WTC11 (cell line): ENCODE results near the gene ZFYVE28. TPM values are rescaled to one million over a fixed set of nuclear protein-coding genes. Genes with fewer than 3 reads are reported as not detected.

Experiments used
- ATAC-seq: fragments of 200-7000 bp; cut with Tn5 transposase; 2 replicates; pipeline ENCODE4 v1.10.0; 2021; ENCODE audit warnings: mild to moderate bottlenecking, moderate library complexity
- CTCF ChIA-PET: fragments of 300-600 bp; sonication (Branson Sonifier 250); formaldehyde crosslinking; loops from one replicate; lab custom pipeline; 2021; ENCODE audit warnings: antibody characterized with exemption; lab: Charles Lee
- POLR2A ChIA-PET: fragments of 350-600 bp; sonication (Branson Sonifier 250); formaldehyde crosslinking; loops from one replicate; lab custom pipeline; 2021; ENCODE audit warnings: antibody characterized with exemption; lab: Charles Lee
- DNase-seq: peaks from one replicate; pipeline ENCODE4 v3.0.0; 2021; ENCODE audit warnings: low spot score
- H3K27ac Mint-ChIP-seq: 2 replicates; pipeline ENCODE4 v1.8.0; 2021; ENCODE audit warnings: mixed read lengths
- H3K27me3 Mint-ChIP-seq: 2 replicates; pipeline ENCODE4 v1.8.0; 2021; ENCODE audit warnings: low read depth, mild to moderate bottlenecking, moderate library complexity, mixed read lengths
- H3K36me3 Mint-ChIP-seq: 2 replicates; pipeline ENCODE4 v1.8.0; 2021; ENCODE audit warnings: mixed read lengths
- H3K4me1 Mint-ChIP-seq: 2 replicates; pipeline ENCODE4 v1.8.0; 2022; ENCODE audit warnings: mixed read lengths
- H3K4me3 Mint-ChIP-seq: 2 replicates; pipeline ENCODE4 v1.8.0; 2021; ENCODE audit warnings: mild to moderate bottlenecking, moderate library complexity, mixed read lengths
- H3K9me3 Mint-ChIP-seq: 2 replicates; pipeline ENCODE4 v1.8.0; 2021; ENCODE audit warnings: mixed read lengths
- AR ChIP-seq: fragments of 250-450 bp; sonication (Bioruptor Pico); IDR thresholded peaks from 2 replicates; pipeline ENCODE4 v1.9.0; 2021; ENCODE audit warnings: mild to moderate bottlenecking
- E2F5 ChIP-seq: sonication (generic); formaldehyde crosslinking; IDR thresholded peaks from 2 replicates; pipeline ENCODE4 v1.8.1; 2022; ENCODE audit warnings: mild to moderate bottlenecking, moderate library complexity, missing genetic modification reagents
- FOXJ3 ChIP-seq: sonication (generic); formaldehyde crosslinking; IDR thresholded peaks from 2 replicates; pipeline ENCODE4 v1.9.0; 2021; ENCODE audit warnings: missing genetic modification reagents, mild to moderate bottlenecking, borderline replicate concordance
- GABPB1 ChIP-seq: sonication (generic); formaldehyde crosslinking; IDR thresholded peaks from 2 replicates; pipeline ENCODE4 v1.8.1; 2023; ENCODE audit warnings: mild to moderate bottlenecking, missing genetic modification reagents
- GRHL2 ChIP-seq: fragments of 250-450 bp; sonication (Bioruptor Pico); IDR thresholded peaks from 2 replicates; pipeline ENCODE4 v1.8.0; 2022; ENCODE audit warnings: mild to moderate bottlenecking, moderate library complexity; ENCODE audit not compliant: insufficient replicate concordance, severe bottlenecking
- HMGA2 ChIP-seq: fragments of 250-450 bp; sonication (Bioruptor Pico); IDR thresholded peaks from 2 replicates; pipeline ENCODE4 v1.4.0; 2021; ENCODE audit warnings: mild to moderate bottlenecking, moderate library complexity
- HMGXB4 ChIP-seq: sonication (generic); formaldehyde crosslinking; IDR thresholded peaks from 2 replicates; pipeline ENCODE4 v1.8.1; 2023; ENCODE audit warnings: mild to moderate bottlenecking, moderate library complexity, missing genetic modification reagents
- JAZF1 ChIP-seq: fragments of 250-450 bp; sonication (Bioruptor Pico); IDR thresholded peaks from 2 replicates; pipeline ENCODE4 v1.9.0; 2021; ENCODE audit warnings: moderate library complexity, mild to moderate bottlenecking, inconsistent platforms
- JUN ChIP-seq: sonication (generic); formaldehyde crosslinking; IDR thresholded peaks from 2 replicates; pipeline ENCODE4 v1.8.0; 2023; ENCODE audit warnings: mild to moderate bottlenecking, missing genetic modification reagents
- MYBL2 ChIP-seq: sonication (generic); formaldehyde crosslinking; IDR thresholded peaks from 2 replicates; pipeline ENCODE4 v1.8.1; 2023; ENCODE audit warnings: mild to moderate bottlenecking, moderate library complexity, missing genetic modification reagents
- NFYB ChIP-seq: sonication (generic); formaldehyde crosslinking; conservative IDR thresholded peaks from 2 replicates; pipeline ENCODE4 v1.8.0; 2022; ENCODE audit warnings: low read depth, missing genetic modification reagents
- NR3C1 ChIP-seq: sonication (generic); formaldehyde crosslinking; conservative IDR thresholded peaks from 2 replicates; pipeline ENCODE4 v1.8.1; 2023; ENCODE audit warnings: low read depth, mild to moderate bottlenecking, missing genetic modification reagents
- RELA ChIP-seq: sonication (generic); formaldehyde crosslinking; IDR thresholded peaks from 2 replicates; pipeline ENCODE4 v1.8.1; 2022; ENCODE audit warnings: missing genetic modification reagents, mild to moderate bottlenecking, borderline replicate concordance
- RORB ChIP-seq: fragments of 250-450 bp; sonication (Bioruptor Pico); IDR thresholded peaks from 2 replicates; pipeline ENCODE4 v1.9.0; 2021; ENCODE audit warnings: mild to moderate bottlenecking
- SP1 ChIP-seq: sonication (generic); formaldehyde crosslinking; conservative IDR thresholded peaks from 2 replicates; pipeline ENCODE4 v1.8.1; 2022; ENCODE audit warnings: missing genetic modification reagents
- TCF7 ChIP-seq: sonication (generic); formaldehyde crosslinking; IDR thresholded peaks from 2 replicates; pipeline ENCODE4 v1.8.0; 2022; ENCODE audit warnings: mild to moderate bottlenecking, low read depth, missing genetic modification reagents, moderate library complexity
- USF2 ChIP-seq: sonication (generic); formaldehyde crosslinking; IDR thresholded peaks from 2 replicates; pipeline ENCODE4 v1.8.1; 2023; ENCODE audit warnings: mild to moderate bottlenecking, missing genetic modification reagents, moderate library complexity
- ZNF263 ChIP-seq: sonication (generic); formaldehyde crosslinking; IDR thresholded peaks from 2 replicates; pipeline ENCODE4 v1.8.1; 2022; ENCODE audit warnings: low read depth, mild to moderate bottlenecking, moderate library complexity, missing genetic modification reagents
- ZNF281 ChIP-seq: sonication (generic); formaldehyde crosslinking; IDR thresholded peaks from 2 replicates; pipeline ENCODE4 v1.8.0; 2023; ENCODE audit warnings: mild to moderate bottlenecking, missing genetic modification reagents
- ZNF416 ChIP-seq: fragments of 250-450 bp; sonication (Bioruptor Pico); IDR thresholded peaks from 2 replicates; pipeline ENCODE4 v1.9.0; 2021; ENCODE audit warnings: mild to moderate bottlenecking, inconsistent platforms
- ZNF671 ChIP-seq: fragments of 250-450 bp; sonication (Bioruptor Pico); IDR thresholded peaks from 2 replicates; pipeline ENCODE4 v1.8.0; 2021; ENCODE audit warnings: mild to moderate bottlenecking
- ZSCAN18 ChIP-seq: fragments of 250-450 bp; sonication (Bioruptor Pico); IDR thresholded peaks from 2 replicates; pipeline ENCODE4 v2.1.2; 2022; ENCODE audit warnings: mild to moderate bottlenecking, moderate library complexity
- total RNA-seq: library from RNA; stranded (reverse); gene quantifications from 3 replicates; pipeline ENCODE4 v1.2.3, GENCODE V29; 2021

The ZFYVE28 gene
- total RNA-seq, 1 experiment from 2014 or later = 7.8 TPM

GRCh38 chr4:2423066-2423465 is 4.6 kb upstream of the ZFYVE28 start (continued):
- no peak for TF ChIP-seq GABPB1 (CRISPR knock-in tag)
- no peak for TF ChIP-seq MYBL2 (CRISPR knock-in tag)
- no peak for TF ChIP-seq USF2 (CRISPR knock-in tag)
- no peak for TF ChIP-seq SP1 (CRISPR knock-in tag)
- TF ChIP-seq ZSCAN18 (CRISPR knock-in tag) = no peak
- TF ChIP-seq NFYB (CRISPR knock-in tag) = no peak
- no peak for TF ChIP-seq JAZF1 (CRISPR knock-in tag)
- no peak for TF ChIP-seq ZNF281 (CRISPR knock-in tag)
- TF ChIP-seq HMGXB4 = no peak
- TF ChIP-seq HMGA2 (CRISPR knock-in tag) = no peak
- no peak for TF ChIP-seq E2F5 (CRISPR knock-in tag)
- no peak for TF ChIP-seq ZNF671

GRCh38 chr4:2421928-2422327 is 3.5 kb upstream of the ZFYVE28 start:
- no peaks in the 10 kb centered on the region for H3K9me3 Mint-ChIP-seq
- H3K36me3 Mint-ChIP-seq = no peaks in the 10 kb centered on the region
- no peak for ATAC-seq
- ChIA-PET CTCF (interaction anchor here (0.6 to 1.8 kb wide), 4 partner anchors 13 to 47 kb away, joined by 3 to 15 read pairs (median 3); partner anchors contain the start of gene RNF4), POLR2A (interaction anchor here (0.7 kb wide), 2 partner anchors 20 to 543 kb away, joined by 3 to 4 read pairs; no protein-coding TSS in a partner anchor)
- DNase-seq = no peak
- H3K4me1 Mint-ChIP-seq = peaks cover 25% of the 10 kb centered on the region
- no peak overlapping the region for H3K27ac Mint-ChIP-seq
- no peak overlapping the region for H3K4me3 Mint-ChIP-seq
- TF ChIP-seq RORB (no peak), NFYB (CRISPR knock-in tag) (no peak), AR (CRISPR knock-in tag) (no peak), ZNF416 (CRISPR knock-in tag) (no peak), JUN (CRISPR knock-in tag) (no peak), RELA (CRISPR knock-in tag) (no peak), FOXJ3 (CRISPR knock-in tag) (no peak), ZSCAN18 (CRISPR knock-in tag) (no peak), JAZF1 (CRISPR knock-in tag) (no peak), NR3C1 (CRISPR knock-in tag) (no peak), MYBL2 (CRISPR knock-in tag) (no peak), TCF7 (CRISPR knock-in tag) (no peak), GRHL2 (CRISPR knock-in tag) (no peak), ZNF263 (CRISPR knock-in tag) (no peak)
- peaks cover 48% of the 10 kb centered on the region for H3K27me3 Mint-ChIP-seq
